Stimulated activated CD4-positive, alpha-beta T cell treated with anti-CD3 and anti-CD28 coated beads, TNF-alpha, amount 100 ng/mL, for 4 hours (primary cell): ENCODE results near the gene CYP4F12.

Experiments used
- DNase-seq, 3 experiments: peaks; one replicate each; pipeline ENCODE4 v3.0.0-alpha.2; 2020; ENCODE audit warnings: low read depth in 3 of 3

CYP4F12 gene

DNA sequence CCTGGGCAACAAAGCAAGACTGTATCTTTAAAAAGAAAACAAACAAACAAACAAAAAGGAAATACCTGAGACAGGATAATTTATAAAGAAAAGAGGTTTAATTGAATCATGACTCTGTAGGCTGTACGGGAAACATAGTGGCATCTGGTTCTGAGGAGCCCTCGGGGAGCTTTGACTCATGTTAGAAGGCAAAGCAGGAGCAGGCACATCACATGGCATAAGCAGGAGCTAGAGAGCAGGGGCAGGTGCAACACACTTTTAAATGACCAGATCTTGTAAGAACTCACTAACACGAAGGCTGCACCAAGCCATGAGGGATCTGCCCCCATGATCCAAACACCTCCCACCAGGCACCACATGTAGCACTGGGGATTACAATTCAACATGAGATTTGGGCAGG lies 41.8 kb downstream of the CYP4F12 start:
- no peak for DNase-seq

DNA sequence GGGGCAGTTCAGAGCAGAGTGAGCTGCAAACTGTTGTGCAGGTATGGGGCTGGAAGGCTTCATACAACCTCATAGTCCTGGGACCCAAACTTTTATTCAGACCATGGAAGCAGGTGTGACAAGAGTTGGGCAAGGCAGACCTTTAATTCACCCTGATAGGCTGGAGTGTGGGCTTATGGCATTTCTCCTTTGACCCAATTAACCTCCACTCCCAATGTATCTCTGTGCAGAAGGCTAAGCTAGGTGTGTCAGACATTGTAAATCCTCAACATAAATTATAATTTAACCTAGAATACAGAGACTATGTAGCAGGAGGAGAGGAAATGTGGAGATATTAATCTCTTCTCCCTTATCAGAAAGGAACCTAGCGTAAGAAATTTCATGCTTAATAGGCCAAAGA lies 42.8 kb downstream of the CYP4F12 start:
- no peak for DNase-seq

DNA sequence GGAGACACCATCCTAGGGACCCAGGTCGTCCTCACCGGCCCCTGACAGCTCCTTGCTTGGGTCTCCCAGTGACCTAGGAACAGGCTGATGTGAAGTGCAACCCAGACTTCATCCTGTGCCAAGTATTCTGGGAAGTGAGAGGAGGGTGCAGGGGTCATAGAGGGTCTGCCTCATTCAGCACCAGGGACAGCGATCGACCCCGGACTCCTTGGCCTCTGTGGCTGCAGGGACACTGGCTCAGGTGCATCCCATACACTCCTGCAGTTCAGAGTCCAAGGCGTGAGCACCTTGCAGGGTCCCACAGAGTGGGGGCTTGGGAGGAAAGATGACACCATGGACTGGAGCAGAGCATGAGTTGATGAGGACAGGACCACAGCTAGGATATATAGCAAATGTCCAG lies 44.9 kb downstream of the CYP4F12 start:
- no peak for DNase-seq

DNA sequence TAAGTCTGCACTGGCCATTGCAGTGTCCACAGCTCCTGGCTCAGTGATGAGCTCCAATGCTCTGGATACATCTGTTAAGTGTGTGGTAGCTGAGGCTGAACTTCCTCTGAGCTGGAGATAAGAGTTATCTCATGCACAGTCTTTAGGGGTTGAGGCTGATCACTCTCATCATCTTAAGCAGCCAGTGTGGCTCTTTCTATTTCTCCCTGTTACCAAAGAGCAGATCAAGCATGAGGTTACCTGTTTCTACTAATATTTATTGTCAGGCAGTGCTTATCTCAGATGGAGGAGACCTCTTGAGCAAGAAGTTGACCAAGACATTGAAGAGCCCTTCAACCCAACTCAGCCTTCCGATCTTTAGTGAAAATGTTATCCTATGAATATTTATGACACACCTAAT lies 48.4 kb downstream of the CYP4F12 start:
- no peak for DNase-seq

DNA sequence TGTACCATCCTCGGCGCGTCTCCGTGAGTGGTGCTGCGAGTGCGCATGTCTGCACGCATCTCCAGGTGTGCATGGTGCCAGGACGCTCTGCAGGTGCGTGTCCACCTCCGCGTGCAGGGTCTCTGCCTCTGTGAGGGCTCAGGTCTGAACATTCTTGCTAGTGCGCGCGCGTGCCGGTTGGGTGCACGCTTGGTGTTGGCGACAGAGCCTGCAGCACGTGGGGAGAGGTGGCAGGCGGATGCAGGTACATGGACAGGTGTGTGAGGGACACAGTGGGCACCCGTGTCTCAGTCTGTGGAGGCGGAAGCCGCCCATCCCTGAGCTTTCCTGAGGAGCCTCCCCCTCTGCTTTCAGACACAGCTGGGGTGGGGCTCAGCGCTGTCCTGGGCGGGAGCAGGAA lies 50.1 kb downstream of the CYP4F12 start:
- DNase-seq = no peak

DNA sequence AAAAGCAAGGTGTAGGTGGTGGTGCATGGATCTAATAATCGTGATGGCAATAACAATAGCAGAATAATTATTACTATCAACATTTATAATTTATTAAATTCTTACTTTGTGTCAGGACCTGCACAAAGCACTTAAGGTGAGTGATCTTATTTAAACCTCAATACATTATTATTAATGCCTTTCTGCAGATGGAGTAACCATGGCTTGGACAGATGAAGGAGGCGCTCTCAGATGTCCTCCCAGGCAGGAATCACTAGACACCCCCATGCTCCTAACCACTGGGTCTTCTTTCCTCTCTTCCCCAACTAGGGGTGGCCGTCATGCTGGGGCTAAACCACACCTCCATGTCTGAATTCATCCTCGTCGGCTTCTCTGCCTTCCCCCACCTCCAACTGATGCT lies 54.8 kb downstream of the CYP4F12 start, which contains the start of gene OR10H2:
Gene OR10H2, plus strand, starts transcription at position 301 of the 400 bp plus-strand sequence. Its CDS starts 20 bp downstream, at position 321.
- no peak for DNase-seq

DNA sequence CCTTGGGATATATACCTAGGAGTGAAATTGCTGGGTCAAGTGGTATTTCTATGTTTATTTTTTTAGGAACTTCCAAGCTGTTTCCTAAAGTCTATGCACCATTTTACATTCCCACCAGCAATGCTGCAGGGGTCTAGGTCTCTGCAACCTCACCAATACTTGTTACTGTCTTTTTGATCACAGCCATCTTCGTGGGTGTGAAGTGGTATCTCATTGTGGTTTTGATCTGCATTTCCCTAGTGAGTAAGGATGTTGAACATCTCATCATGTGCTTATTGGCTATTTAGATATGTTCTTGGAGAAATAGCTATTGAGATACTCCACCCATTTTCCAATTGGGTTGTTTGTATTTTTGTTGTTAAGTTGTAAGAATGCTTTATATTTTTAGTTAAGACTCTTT lies 57.7 kb downstream of the CYP4F12 start:
- DNase-seq = no peak

DNA sequence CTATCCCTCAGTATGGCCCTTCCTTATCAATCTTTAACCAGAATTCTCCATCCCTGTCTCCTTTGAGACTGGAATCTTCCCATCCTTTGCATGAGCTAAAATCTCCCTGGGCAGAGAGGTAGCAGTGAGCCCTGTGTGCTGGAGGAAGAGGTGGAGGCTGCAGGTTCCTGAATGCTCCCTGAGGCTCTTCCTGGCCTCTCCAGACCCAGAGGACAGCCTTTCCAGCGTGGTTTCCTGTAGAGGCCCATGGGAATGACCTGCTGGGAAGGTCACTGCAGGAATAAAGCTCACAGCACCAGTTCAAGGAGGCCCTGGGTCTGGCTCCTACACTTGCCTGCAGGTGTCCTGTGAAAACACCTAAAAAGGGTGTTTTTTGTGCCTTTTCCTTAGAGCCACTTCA lies 59.5 kb downstream of the CYP4F12 start:
- DNase-seq = no peak

DNA sequence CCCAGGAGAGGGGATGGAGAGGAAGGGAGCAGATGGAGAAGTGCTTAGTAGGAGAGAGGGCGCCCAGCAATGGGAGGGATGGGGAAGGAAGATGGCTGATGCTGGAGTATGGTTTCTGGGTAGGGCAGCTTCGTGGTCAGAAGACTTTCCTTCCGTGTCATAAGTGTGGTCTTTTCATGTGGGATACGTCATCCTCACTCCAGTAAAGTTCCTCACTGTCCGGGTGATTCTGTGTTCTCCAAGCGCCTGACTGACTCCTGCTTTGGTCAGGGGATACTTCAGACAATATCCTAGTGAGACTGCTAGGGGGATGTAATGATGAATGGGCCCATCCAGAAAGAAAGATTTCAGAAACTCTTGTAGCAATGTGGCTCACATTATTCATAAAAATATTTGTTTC lies 61.0 kb downstream of the CYP4F12 start:
- no peak for DNase-seq

DNA sequence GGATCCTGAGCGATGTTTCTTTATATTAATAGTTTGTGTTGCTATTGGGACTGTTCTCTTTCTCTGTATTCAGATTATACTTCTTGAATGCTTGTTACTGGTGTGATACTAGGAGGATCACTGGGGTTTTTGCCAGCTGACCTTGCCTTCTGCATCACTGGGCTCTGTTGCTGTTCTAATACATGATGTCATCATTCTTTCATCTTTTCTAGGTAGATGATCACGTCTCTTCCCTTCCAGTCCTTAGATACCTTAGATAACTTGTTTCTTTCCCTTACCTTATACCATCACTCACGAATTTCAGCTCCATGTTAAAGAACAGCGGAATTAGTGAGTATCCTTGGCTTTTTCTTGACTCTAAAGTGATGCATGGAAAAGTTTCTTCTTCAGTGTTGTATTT lies 64.8 kb downstream of the CYP4F12 start, which contains the start of gene OR10H3:
Gene OR10H3, plus strand, starts transcription at position 264 of the 400 bp plus-strand sequence. CDS start 3,408 bp downstream, outside the sequence.
- DNase-seq = no peak

DNA sequence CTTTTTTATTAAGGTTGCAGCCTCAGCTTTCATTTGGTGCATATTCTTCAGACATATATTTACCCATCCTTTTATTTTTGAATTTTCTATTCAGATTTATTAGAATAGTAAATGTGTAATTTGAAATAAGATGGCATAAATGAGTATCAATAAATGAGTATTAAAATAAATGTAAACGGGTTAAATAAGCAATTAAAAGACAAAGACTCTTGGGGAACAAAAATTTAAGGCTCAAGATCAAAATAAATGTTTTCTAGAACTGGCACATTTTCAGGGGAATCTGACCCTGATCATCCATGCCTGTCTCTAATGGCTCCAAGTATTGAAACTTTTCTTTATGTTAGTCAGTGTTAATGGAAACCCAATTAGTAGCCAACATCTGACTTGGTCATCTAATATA lies 67.9 kb downstream of the CYP4F12 start:
- DNase-seq = no peak
